Right renal pelvis (tissue), 4 donors: ENCODE measurements around the gene UGT2B15. TPM values are rescaled to one million over a fixed set of nuclear protein-coding genes. Genes with fewer than 3 reads are reported as not detected.
"Not testable (repeated sequence)": the region's sequence is repeated elsewhere in the genome, so short reads cannot be mapped to it uniquely, and the experiment has no call there.

Experiments
- DNase-seq, 4 donors: peaks; one replicate each; pipeline ENCODE4 v3.0.0-alpha.2; 2013; ENCODE audit warnings: low read depth in 4 of 4, low spot score in 3 of 4, missing footprints in 1 of 4
- polyA plus RNA-seq, 4 donors: library from polyadenylated mRNA; unstranded; fragments of 120-200 nt; gene quantifications; one replicate each; pipeline ENCODE4 v1.2.1, GENCODE V29; 2013; ENCODE audit not compliant: insufficient read length in 4 of 4

Gene UGT2B15
- polyA plus RNA-seq: under 1 TPM in 2 of 4 donors, not detected in 2; 0.06 to 0.13 TPM

- not testable (repeated sequence) for DNase-seq
Observed at GRCh38 chr4:68670479-68670939, at the start of gene UGT2B15. Gene UGT2B15 (minus strand): TSS chr4:68670652. CDS start chr4:68670618, 34 bp downstream.

- DNase-seq: no peak
Observed at GRCh38 chr4:68719075-68719473, 48.6 kb upstream of the UGT2B15 start.

- DNase-seq: no peak
Observed at GRCh38 chr4:68718447-68719074, 48.1 kb upstream of the UGT2B15 start.

- no peak for DNase-seq
Observed at GRCh38 chr4:68717999-68718398, 47.5 kb upstream of the UGT2B15 start.

- DNase-seq: no peak
Observed at GRCh38 chr4:68714400-68714799, 43.9 kb upstream of the UGT2B15 start.

GRCh38 chr4:68712207-68712606, 41.8 kb upstream of the UGT2B15 start:
- DNase-seq: no peak

- no peak for DNase-seq
Observed at GRCh38 chr4:68708566-68708965, 38.1 kb upstream of the UGT2B15 start.

GRCh38 chr4:68703168-68703567, 32.7 kb upstream of the UGT2B15 start:
- not testable (repeated sequence) for DNase-seq

GRCh38 chr4:68700152-68700551, 29.7 kb upstream of the UGT2B15 start:
- no peak for DNase-seq

GRCh38 chr4:68693325-68694075, 23.0 kb upstream of the UGT2B15 start:
- no peak for DNase-seq

- DNase-seq: no peak
Observed at GRCh38 chr4:68691186-68691585, 20.7 kb upstream of the UGT2B15 start.

- no peak for DNase-seq
Observed at GRCh38 chr4:68683034-68683433, 12.6 kb upstream of the UGT2B15 start.

GRCh38 chr4:68681298-68681697, 10.8 kb upstream of the UGT2B15 start:
- DNase-seq: not testable (repeated sequence)

GRCh38 chr4:68673143-68673542, 2.7 kb upstream of the UGT2B15 start:
- no peak for DNase-seq

GRCh38 chr4:68671217-68671616, 765 bp upstream of the UGT2B15 start:
- DNase-seq: not testable (repeated sequence)

GRCh38 chr4:68668537-68669163, 1.8 kb downstream of the UGT2B15 start:
- DNase-seq: not testable (repeated sequence)

GRCh38 chr4:68667551-68667950, 2.9 kb downstream of the UGT2B15 start:
- not testable (repeated sequence) for DNase-seq

- DNase-seq: not testable (repeated sequence)
Observed at GRCh38 chr4:68664721-68665120, 5.7 kb downstream of the UGT2B15 start.

GRCh38 chr4:68662836-68663574, 7.4 kb downstream of the UGT2B15 start:
- DNase-seq: not testable (repeated sequence)

GRCh38 chr4:68658672-68659071, 11.8 kb downstream of the UGT2B15 start:
- DNase-seq: no peak
